WERI-Rb-1 (cell line): Measurements from ENCODE around the gene NPFF.
A peak's percentile ranks its signal among the peaks of the same experiment; 100 is the strongest.

ENCODE experiments used
- DNase-seq: peaks from one replicate; pipeline ENCODE4 v3.0.0-alpha.2; 2020
- H3K27ac ChIP-seq: fragments of 250-450 bp; sonication (Bioruptor Pico); 2 replicates; pipeline ENCODE4 v1.5.1; 2020; ENCODE audit warnings: mild to moderate bottlenecking, moderate library complexity
- H3K27me3 ChIP-seq: fragments of 250-450 bp; sonication (Bioruptor Pico); 2 replicates; pipeline ENCODE4 v1.5.1; 2021; ENCODE audit warnings: mild to moderate bottlenecking, low read depth, moderate library complexity; ENCODE audit not compliant: insufficient read depth, severe bottlenecking
- H3K36me3 ChIP-seq: fragments of 250-450 bp; sonication (Bioruptor Pico); 2 replicates; pipeline ENCODE4 v1.5.1; 2020; ENCODE audit warnings: mild to moderate bottlenecking, moderate library complexity
- H3K4me3 ChIP-seq: 2 replicates; pipeline ENCODE4 v1.5.1; 2011; ENCODE audit warnings: low read depth, mild to moderate bottlenecking, control low read depth, low read length
- H3K9me3 ChIP-seq: fragments of 250-450 bp; sonication (Bioruptor Pico); 2 replicates; pipeline ENCODE4 v1.5.1; 2021; ENCODE audit warnings: mild to moderate bottlenecking, moderate library complexity; ENCODE audit not compliant: severe bottlenecking
- CTCF ChIP-seq: IDR thresholded peaks from 2 replicates; pipeline ENCODE4 v1.5.1; 2011; ENCODE audit warnings: low read depth, mild to moderate bottlenecking, control low read depth, inconsistent platforms, low read length

The NPFF gene

GRCh38 chr12:53543539-53543938 lies 36.3 kb upstream of the NPFF start:
- peak overlapping the region; percentile 14 for H3K27ac ChIP-seq
- no peak overlapping the region for H3K4me3 ChIP-seq
- peaks cover 34% of the 10 kb centered on the region for H3K36me3 ChIP-seq
- peak; percentile 68 for DNase-seq
- no peaks in the 10 kb centered on the region for H3K9me3 ChIP-seq
- peak; percentile 94 for TF ChIP-seq CTCF
- no peaks in the 10 kb centered on the region for H3K27me3 ChIP-seq

GRCh38 chr12:53539526-53539925 lies 32.2 kb upstream of the NPFF start:
- peaks cover 50% of the 10 kb centered on the region for H3K36me3 ChIP-seq

GRCh38 chr12:53538209-53538689 lies 31.0 kb upstream of the NPFF start:
- no peaks in the 10 kb centered on the region for H3K27me3 ChIP-seq
- no peaks in the 10 kb centered on the region for H3K9me3 ChIP-seq
- TF ChIP-seq CTCF, result no peak
- peaks cover 61% of the 10 kb centered on the region for H3K36me3 ChIP-seq
- no peak overlapping the region for H3K4me3 ChIP-seq
- no peak for DNase-seq
- H3K27ac ChIP-seq, result no peak overlapping the region

More at GRCh38 chr12:53539526-53539925, 32.2 kb upstream of the NPFF start:
- no peaks in the 10 kb centered on the region for H3K9me3 ChIP-seq
- H3K4me3 ChIP-seq, result no peak overlapping the region
- H3K27ac ChIP-seq, result no peak overlapping the region
- DNase-seq, result no peak
- H3K27me3 ChIP-seq, result no peaks in the 10 kb centered on the region
- TF ChIP-seq CTCF, result no peak

GRCh38 chr12:53536962-53537361 lies 29.7 kb upstream of the NPFF start:
- Histone ChIP-seq H3K4me3 (no peak overlapping the region), H3K9me3 (no peaks in the 10 kb centered on the region), H3K36me3 (peaks cover 69% of the 10 kb centered on the region), H3K27ac (no peak overlapping the region), H3K27me3 (no peaks in the 10 kb centered on the region)
- no peak for TF ChIP-seq CTCF
- no peak for DNase-seq

GRCh38 chr12:53533471-53533870 lies 26.2 kb upstream of the NPFF start:
- Histone ChIP-seq H3K9me3 (no peaks in the 10 kb centered on the region), H3K27ac (no peak overlapping the region; the same call in 1 of the 2 replicates), H3K4me3 (no peak overlapping the region), H3K27me3 (no peaks in the 10 kb centered on the region), H3K36me3 (peaks cover 76% of the 10 kb centered on the region)
- no peak for TF ChIP-seq CTCF
- no peak for DNase-seq
